Measurements from ENCODE around the gene SAMD14. TPM values are rescaled to one million over a fixed set of nuclear protein-coding genes. Genes with fewer than 3 reads are reported as not detected.

Gene SAMD14
- total and polyA plus RNA-seq, 2 experiments from 2014 or later, result 0.70 to 4.7 TPM

DNA sequence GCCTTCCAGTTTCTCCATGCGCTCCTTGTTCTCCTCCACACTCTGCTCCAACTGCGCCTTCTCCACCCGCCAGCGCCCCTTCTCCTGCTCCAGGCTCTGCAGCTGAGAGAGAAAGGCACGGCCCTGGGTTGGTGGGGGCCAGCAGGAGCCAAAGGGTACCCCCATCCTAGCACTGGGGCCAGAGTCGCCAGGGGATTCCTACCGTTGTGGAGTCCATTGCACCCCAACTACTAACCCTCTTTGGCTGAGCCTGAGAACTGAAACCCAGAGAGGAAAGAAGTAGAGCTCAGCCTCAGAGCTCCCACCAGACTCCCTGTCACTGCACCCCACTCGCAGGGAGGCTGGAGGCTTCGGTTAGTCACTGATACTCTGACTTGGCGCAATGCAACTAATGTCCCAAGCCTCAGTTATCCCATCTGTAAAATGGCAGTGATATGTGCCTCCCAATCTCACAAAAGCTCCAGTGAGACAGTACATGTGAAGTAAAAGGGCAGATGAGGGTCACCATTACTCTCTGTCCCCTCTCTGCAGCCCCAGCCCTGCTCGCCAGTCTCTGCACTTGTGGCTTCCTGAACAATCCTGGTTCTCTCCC is 6.2 kb upstream of the SAMD14 start:
- Histone ChIP-seq H3K4me2 (no peak overlapping the region), H3F3A (replicated peaks; ENCODE audit: low read depth) (no peaks in the 10 kb centered on the region), H3K9me2 (ENCODE audit: insufficient read depth) (no peaks in the 10 kb centered on the region), H3K27me3 (ENCODE audit: insufficient read depth) (peaks cover 20% of the 10 kb centered on the region), H3K4me3 (no peak overlapping the region), H3K36me3 (ENCODE audit: insufficient read depth) (no peaks in the 10 kb centered on the region; the same call in 1 of the 2 replicates), H2AFZ (no peak overlapping the region), H4K20me1 (replicated peaks; ENCODE audit: insufficient read depth) (no peaks in the 10 kb centered on the region), H3K4me1 (ENCODE audit: insufficient read depth) (peaks cover 26% of the 10 kb centered on the region), H3K79me2 (replicated peaks; ENCODE audit: insufficient read depth) (no peaks in the 10 kb centered on the region), H3K27ac (ENCODE audit: low read depth) (no peak overlapping the region)
- H3K27me3 Mint-ChIP-seq (ENCODE audit: insufficient read depth, low read depth, poor library complexity), result peaks cover 29% of the 10 kb centered on the region
- H3K27ac Mint-ChIP-seq, result no peak overlapping the region
- peaks cover 27% of the 10 kb centered on the region for H3K36me3 Mint-ChIP-seq (ENCODE audit: low read depth)
- ATAC-seq, result no peak
- TF ChIP-seq ETS1 (IDR thresholded peaks at IDR 0.05), result no peak
- TF ChIP-seq, protein P1, sequence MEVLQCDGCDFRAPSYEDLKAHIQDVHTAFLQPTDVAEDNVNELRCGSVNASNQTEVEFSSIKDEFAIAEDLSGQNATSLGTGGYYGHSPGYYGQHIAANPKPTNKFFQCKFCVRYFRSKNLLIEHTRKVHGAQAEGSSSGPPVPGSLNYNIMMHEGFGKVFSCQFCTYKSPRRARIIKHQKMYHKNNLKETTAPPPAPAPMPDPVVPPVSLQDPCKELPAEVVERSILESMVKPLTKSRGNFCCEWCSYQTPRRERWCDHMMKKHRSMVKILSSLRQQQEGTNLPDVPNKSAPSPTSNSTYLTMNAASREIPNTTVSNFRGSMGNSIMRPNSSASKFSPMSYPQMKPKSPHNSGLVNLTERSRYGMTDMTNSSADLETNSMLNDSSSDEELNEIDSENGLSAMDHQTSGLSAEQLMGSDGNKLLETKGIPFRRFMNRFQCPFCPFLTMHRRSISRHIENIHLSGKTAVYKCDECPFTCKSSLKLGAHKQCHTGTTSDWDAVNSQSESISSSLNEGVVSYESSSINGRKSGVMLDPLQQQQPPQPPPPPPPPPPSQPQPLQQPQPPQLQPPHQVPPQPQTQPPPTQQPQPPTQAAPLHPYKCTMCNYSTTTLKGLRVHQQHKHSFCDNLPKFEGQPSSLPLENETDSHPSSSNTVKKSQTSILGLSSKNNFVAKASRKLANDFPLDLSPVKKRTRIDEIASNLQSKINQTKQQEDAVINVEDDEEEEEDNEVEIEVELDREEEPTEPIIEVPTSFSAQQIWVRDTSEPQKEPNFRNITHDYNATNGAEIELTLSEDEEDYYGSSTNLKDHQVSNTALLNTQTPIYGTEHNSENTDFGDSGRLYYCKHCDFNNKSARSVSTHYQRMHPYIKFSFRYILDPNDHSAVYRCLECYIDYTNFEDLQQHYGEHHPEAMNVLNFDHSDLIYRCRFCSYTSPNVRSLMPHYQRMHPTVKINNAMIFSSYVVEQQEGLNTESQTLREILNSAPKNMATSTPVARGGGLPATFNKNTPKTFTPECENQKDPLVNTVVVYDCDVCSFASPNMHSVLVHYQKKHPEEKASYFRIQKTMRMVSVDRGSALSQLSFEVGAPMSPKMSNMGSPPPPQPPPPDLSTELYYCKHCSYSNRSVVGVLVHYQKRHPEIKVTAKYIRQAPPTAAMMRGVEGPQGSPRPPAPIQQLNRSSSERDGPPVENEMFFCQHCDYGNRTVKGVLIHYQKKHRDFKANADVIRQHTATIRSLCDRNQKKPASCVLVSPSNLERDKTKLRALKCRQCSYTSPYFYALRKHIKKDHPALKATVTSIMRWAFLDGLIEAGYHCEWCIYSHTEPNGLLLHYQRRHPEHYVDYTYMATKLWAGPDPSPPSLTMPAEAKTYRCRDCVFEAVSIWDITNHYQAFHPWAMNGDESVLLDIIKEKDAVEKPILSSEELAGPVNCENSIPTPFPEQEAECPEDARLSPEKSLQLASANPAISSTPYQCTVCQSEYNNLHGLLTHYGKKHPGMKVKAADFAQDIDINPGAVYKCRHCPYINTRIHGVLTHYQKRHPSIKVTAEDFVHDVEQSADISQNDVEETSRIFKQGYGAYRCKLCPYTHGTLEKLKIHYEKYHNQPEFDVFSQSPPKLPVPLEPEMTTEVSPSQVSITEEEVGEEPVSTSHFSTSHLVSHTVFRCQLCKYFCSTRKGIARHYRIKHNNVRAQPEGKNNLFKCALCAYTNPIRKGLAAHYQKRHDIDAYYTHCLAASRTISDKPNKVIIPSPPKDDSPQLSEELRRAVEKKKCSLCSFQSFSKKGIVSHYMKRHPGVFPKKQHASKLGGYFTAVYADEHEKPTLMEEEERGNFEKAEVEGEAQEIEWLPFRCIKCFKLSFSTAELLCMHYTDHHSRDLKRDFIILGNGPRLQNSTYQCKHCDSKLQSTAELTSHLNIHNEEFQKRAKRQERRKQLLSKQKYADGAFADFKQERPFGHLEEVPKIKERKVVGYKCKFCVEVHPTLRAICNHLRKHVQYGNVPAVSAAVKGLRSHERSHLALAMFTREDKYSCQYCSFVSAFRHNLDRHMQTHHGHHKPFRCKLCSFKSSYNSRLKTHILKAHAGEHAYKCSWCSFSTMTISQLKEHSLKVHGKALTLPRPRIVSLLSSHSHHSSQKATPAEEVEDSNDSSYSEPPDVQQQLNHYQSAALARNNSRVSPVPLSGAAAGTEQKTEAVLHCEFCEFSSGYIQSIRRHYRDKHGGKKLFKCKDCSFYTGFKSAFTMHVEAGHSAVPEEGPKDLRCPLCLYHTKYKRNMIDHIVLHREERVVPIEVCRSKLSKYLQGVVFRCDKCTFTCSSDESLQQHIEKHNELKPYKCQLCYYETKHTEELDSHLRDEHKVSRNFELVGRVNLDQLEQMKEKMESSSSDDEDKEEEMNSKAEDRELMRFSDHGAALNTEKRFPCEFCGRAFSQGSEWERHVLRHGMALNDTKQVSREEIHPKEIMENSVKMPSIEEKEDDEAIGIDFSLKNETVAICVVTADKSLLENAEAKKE (CRISPR knock-in tag; IDR thresholded peaks at IDR 0.05), result no peak
- TF ChIP-seq ZNF331 (CRISPR knock-in tag; IDR thresholded peaks at IDR 0.05; ENCODE audit: low read depth), result no peak
- TF ChIP-seq NANOG (IDR thresholded peaks at IDR 0.05; ENCODE audit: borderline replicate concordance), result no peak
- TF ChIP-seq EZH2 (IDR thresholded peaks at IDR 0.05; ENCODE audit: low read depth, unreplicated experiment), result no peak
- no peak for TF ChIP-seq ZNF114 (CRISPR knock-in tag; IDR thresholded peaks at IDR 0.05)
- no peak for TF ChIP-seq POLR2AphosphoS5 (IDR thresholded peaks at IDR 0.05; ENCODE audit: low read depth)
- TF ChIP-seq REST (IDR thresholded peaks at IDR 0.05; ENCODE audit: unreplicated experiment), result no peak
- DNase-seq (ENCODE audit: low spot score), result no peak
- no peaks in the 10 kb centered on the region for H3K9me3 Mint-ChIP-seq
- no peak overlapping the region; the same call in 2 of the 3 replicates for H3K4me3 Mint-ChIP-seq
- H3K4me1 Mint-ChIP-seq, result peaks cover 43% of the 10 kb centered on the region

Measured in GM23338 (cell line).